Right ventricle myocardium superior (tissue), 1 donor: ENCODE results near the gene ADPRS. TPM values are rescaled to one million over a fixed set of nuclear protein-coding genes. Genes with fewer than 3 reads are reported as not detected.

Source experiments
- ATAC-seq: fragments of 200-7000 bp; cut with Tn5 transposase; one replicate; pipeline ENCODE4 v1.9.1; 2020; ENCODE audit warnings: mild to moderate bottlenecking; ENCODE audit not compliant: poor library complexity
- DNase-seq: peaks from one replicate; pipeline ENCODE4 v3.0.0-alpha.2; 2020
- intact Hi-C: fragments of 100-400 bp; cut with DNase I; formaldehyde crosslinking; loops from one replicate; pipeline ENCODE4 v1.11.2; 2022
- total RNA-seq: library from RNA; stranded (reverse); fragmentation: NEBNext Ultra II Directional; extraction: Animal tissue kit (Norgen Biotek cat#: 25700); gene quantifications from one replicate; pipeline ENCODE4 v1.2.1, GENCODE V29; 2021
- donor health status: DM: no; HTN: yes; CAD: no; lungs with severe emphysema.

The ADPRS gene
- total RNA-seq, 1 donor from 2014 or later: 19.1 TPM

GRCh38 chr1:36143424-36143823 is 54.7 kb downstream of the ADPRS start:
- intact Hi-C loops: no loop called here
- DNase-seq (no peak), ATAC-seq (no peak)

Other genes with a start within 250 kb of the ADPRS start
- 17.5 TPM for gene AGO1, start 205.7 kb upstream of the ADPRS start, total RNA-seq
- 12.7 TPM for gene AGO3, start 157.8 kb upstream of the ADPRS start, total RNA-seq
- not detected for gene TEKT2, start 4.8 kb upstream of the ADPRS start, total RNA-seq
- 1.4 TPM for gene COL8A2, start 36.3 kb downstream of the ADPRS start, total RNA-seq
- 59.6 TPM for gene TRAPPC3, start 60.6 kb downstream of the ADPRS start, total RNA-seq
- 390 TPM for gene MAP7D1, start 67.3 kb downstream of the ADPRS start, total RNA-seq
- gene THRAP3, start 135.6 kb downstream of the ADPRS start, total RNA-seq: 57.6 TPM
- gene SH3D21, start 217.5 kb downstream of the ADPRS start, total RNA-seq: 1.3 TPM
- 10.8 TPM for gene EVA1B, start 234.8 kb downstream of the ADPRS start, total RNA-seq